ENCODE results near the gene C6orf132.

DNA sequence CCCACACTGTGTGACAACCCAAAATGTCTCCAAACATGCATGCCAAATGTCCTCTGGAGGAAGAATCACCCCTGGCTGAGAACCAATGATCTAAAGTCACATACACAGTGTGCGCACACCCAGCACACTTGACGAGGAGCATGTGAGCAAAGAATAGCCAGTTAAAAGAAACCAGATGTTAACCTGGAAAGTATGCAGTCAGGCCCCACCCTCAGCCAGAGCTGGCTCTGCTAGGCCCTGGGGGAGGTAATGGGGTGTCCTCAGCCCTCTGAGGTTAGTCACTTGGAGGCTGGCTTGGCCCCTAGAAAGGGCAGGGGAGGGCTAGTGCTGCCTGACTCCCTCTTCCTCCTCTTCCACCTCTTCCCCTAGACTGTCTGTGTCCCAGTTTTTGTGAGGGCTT is 15.6 kb upstream of the C6orf132 start:
- TF ChIP-seq, protein P1, sequence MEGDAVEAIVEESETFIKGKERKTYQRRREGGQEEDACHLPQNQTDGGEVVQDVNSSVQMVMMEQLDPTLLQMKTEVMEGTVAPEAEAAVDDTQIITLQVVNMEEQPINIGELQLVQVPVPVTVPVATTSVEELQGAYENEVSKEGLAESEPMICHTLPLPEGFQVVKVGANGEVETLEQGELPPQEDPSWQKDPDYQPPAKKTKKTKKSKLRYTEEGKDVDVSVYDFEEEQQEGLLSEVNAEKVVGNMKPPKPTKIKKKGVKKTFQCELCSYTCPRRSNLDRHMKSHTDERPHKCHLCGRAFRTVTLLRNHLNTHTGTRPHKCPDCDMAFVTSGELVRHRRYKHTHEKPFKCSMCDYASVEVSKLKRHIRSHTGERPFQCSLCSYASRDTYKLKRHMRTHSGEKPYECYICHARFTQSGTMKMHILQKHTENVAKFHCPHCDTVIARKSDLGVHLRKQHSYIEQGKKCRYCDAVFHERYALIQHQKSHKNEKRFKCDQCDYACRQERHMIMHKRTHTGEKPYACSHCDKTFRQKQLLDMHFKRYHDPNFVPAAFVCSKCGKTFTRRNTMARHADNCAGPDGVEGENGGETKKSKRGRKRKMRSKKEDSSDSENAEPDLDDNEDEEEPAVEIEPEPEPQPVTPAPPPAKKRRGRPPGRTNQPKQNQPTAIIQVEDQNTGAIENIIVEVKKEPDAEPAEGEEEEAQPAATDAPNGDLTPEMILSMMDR (IDR thresholded peaks at IDR 0.05): no peak
- no peak for TF ChIP-seq POLR2A (IDR thresholded peaks at IDR 0.05)
